GM12801 (cell line): ENCODE results near the gene PIP5KL1.

Experiments
- TF ChIP-seq, protein P1 (sequence below): IDR thresholded peaks from one replicate; pipeline ENCODE4 v1.5.1; 2011; ENCODE audit warnings: control low read depth; ENCODE audit not compliant: insufficient read length; ENCODE audit errors: extremely low read depth

The PIP5KL1 gene

DNA sequence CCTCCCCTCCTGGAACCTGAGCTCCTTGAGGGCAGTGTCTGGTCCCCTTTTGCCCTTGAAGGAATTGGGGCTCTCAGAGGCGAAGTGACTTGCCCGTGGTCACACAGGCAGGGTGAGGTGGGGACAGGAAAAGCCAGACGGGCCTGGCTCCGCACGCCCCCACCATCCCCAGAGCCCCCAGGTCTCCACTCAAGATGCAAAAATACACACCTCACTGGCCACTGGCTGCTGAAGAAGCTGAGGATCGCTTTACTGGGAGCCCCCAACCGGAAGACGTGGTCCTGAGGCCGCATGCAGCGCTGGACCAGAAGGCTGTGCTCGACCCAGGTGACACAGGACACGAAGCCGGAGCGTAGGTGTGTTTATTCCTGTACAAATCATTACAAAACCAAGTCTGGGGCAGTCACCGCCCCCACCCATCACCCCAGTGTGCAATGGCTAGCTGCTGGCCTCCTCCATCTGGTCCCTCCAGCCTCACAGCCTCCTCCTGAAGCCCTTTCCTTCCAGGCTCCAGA lies 45.5 kb downstream of the PIP5KL1 start:
- TF ChIP-seq, protein P1, sequence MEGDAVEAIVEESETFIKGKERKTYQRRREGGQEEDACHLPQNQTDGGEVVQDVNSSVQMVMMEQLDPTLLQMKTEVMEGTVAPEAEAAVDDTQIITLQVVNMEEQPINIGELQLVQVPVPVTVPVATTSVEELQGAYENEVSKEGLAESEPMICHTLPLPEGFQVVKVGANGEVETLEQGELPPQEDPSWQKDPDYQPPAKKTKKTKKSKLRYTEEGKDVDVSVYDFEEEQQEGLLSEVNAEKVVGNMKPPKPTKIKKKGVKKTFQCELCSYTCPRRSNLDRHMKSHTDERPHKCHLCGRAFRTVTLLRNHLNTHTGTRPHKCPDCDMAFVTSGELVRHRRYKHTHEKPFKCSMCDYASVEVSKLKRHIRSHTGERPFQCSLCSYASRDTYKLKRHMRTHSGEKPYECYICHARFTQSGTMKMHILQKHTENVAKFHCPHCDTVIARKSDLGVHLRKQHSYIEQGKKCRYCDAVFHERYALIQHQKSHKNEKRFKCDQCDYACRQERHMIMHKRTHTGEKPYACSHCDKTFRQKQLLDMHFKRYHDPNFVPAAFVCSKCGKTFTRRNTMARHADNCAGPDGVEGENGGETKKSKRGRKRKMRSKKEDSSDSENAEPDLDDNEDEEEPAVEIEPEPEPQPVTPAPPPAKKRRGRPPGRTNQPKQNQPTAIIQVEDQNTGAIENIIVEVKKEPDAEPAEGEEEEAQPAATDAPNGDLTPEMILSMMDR, result no peak

DNA sequence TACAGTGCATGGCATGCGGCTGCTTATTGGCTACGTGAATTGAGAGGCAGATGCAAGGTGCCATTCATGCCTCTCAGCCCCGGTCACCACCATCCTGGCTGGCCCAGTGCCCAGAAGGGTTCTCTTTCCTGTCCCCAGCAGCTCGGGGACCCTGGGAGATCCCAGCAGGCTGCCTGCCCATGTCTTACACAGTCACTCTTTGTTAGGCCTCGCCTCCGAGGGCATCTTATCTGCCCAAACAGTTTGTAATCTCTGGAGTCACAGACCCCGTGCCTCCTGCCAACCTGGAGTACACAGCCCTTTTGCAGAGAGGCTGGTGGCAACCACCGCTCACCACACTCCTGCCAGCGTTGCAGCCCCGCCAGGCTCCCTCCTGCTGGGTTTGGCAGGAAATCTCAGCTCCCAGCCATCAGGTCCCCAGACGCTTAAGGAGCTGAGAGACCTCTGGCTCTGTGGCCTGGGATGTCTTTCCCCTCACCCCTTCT lies 46.1 kb downstream of the PIP5KL1 start:
- TF ChIP-seq, protein P1, result no peak

DNA sequence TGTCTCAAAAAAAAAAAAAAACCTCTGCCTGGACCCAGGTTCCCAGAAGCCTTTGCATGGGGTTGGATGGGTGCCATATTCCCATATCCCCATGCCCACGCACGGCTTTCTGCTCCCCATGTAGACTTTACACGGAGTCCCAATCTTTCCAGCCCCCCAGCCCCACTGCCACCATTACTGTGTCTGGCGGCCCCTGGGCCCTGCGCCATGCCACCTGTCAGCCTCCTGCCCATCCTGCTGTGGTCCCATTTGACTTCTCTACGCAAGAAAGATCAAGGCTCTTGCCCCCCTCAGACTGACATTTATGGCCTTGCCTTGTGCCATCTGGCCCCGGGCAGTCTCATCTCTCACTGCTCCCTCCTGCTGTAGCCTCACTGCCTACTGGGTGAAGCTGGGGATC lies 46.6 kb downstream of the PIP5KL1 start:
- TF ChIP-seq, protein P1, result no peak

DNA sequence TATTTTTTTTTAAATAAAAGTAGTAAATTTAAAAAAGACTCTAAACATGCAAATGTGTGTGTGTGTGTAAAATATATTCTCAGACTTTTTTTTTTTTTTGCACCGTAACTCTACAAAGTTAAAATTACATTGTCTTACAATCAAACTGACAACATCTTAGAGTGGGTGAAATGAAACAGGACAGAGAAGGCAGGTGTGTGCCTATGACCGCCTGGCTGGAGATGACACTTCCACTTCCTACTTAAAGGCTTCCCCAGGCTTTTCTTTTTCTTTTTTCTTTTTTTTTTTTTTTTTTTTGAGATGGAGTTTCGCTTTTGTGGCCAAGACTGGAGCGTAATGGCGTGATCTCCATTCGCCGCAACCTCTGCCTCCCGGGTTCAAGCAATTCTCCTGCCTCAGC lies 50.4 kb downstream of the PIP5KL1 start:
- TF ChIP-seq, protein P1, result no peak

DNA sequence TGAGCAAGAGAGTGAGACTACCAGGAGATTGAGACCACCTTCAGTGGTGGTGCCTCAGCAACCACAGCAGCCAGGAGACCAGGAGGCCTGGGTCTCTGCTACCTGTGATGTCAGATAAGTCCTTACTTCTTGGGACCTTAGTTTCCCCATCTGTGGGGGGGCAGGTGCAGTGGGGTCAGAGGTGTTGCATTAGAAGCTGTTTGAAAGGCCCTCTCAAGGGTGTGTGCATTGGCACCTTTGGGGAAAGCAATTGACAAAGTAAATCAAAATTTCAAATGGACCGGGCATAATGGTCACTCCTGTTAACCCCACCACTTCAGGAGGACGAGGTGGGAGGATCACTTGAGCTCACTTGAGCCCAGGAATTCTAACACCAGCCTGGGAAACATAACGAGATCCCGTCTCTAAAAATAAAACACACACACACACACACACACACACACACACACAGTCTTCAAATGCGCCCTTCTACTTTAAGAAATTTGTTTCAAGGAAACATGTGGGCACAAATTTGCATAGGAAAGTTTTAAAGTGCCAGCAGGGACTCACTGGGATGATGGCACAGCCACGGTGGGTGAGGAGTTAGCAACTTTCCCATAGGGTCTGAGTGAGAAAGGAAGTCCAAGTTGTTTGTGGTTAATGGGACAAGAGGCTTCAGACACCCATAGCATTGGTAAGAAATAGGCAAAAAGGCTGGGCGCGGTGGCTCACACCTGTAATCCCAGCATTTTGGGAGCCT lies 51.8 kb downstream of the PIP5KL1 start:
- TF ChIP-seq, protein P1, result no peak

DNA sequence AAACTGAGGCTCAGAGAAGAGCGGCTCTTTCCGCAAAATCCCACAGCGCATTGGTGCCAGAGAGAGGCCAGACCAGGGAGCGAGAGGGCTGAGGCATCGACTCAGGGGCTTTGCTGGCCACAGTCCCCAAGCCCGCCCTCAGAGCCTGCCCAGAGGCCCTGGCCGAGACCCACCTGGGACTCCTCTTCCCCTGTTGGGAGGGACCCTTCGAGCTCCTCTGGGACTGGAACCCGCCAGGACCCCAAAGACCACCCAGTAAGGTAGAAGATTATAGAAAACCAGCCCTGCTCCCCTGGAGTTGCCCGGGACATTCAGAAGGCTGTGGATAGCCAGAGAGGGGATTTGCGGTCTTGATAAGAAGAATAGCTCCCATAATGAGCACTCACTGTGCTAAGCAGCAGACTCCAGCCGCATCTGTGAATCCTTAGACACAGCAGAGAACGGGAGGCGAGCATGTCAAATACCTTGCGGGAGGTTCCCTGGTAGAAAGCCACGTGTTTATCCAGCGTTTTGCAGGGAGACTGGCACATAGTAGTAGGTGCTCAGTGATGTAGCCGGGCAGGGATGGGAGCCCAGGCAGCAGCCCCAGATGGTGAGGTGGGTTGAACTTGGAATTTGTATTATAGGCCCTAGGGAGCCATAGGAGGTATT lies 52.5 kb downstream of the PIP5KL1 start:
- TF ChIP-seq, protein P1, result no peak

DNA sequence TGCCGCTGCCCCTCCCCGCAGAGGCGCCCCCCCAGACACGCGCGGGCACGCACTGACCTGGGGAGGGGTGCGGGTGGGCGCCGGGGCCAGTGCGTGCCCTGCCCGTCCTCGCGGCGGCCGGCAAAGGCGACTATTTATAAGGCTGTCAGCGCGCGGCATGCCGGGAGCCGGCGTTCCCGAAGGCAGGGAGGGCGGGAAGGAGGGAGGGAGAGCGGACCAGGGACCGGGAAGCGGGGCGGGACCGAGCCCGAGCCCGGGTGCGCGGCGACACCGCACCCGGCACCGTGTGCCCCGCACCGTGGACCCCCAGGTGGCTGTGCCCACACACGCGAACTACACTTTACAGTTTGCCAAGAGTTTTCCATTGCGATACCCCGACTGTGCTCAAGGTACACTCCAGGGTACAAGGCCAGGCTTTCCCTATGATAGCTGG lies 53.0 kb downstream of the PIP5KL1 start, which contains the start of gene AK1:
AK1 (minus strand) TSS at position 110 of the 433 bp plus-strand sequence. CDS start 3,058 bp downstream, outside the sequence.
- TF ChIP-seq, protein P1, result no peak
